ENCODE data around the gene NRG2. TPM values are rescaled to one million over a fixed set of nuclear protein-coding genes. Genes with fewer than 3 reads are reported as not detected.

The NRG2 gene
- total and polyA plus RNA-seq, 8 donors = 0.68 to 10.6 (median 7.5) TPM

DNA sequence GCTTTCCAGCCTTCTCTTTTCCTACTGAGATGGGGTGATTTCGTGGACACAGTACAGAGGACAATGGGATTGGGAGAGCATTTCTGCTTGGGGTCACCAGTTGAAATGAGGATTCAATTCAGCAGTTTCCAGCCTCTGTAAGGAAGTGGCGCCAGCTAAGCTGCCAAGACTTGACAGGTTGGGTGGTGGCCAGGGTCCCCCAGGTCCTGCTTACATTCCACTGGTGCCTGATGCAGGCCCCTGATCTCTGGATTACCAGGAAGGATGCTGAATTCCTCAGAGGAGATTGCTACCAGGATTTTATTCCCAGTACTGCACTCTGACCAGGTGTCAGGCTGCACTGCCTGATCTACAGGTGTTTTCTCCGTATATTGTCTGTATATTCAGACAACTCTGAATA, 127.8 kb downstream of the NRG2 start:
- H3K27ac ChIP-seq = no peak overlapping the region
- ATAC-seq = no peak
- TF ChIP-seq CTCF (IDR thresholded peaks at IDR 0.05) = no peak
- H3K9me3 ChIP-seq = no peaks in the 10 kb centered on the region
- H3K36me3 ChIP-seq = no peaks in the 10 kb centered on the region
- intact Hi-C loops (cut with DNase I) = no loop called here
- no peak for DNase-seq
- no peaks in the 10 kb centered on the region for H3K4me1 ChIP-seq
- no peak overlapping the region for H3K4me3 ChIP-seq
- H3K27me3 ChIP-seq = no peaks in the 10 kb centered on the region

DNA sequence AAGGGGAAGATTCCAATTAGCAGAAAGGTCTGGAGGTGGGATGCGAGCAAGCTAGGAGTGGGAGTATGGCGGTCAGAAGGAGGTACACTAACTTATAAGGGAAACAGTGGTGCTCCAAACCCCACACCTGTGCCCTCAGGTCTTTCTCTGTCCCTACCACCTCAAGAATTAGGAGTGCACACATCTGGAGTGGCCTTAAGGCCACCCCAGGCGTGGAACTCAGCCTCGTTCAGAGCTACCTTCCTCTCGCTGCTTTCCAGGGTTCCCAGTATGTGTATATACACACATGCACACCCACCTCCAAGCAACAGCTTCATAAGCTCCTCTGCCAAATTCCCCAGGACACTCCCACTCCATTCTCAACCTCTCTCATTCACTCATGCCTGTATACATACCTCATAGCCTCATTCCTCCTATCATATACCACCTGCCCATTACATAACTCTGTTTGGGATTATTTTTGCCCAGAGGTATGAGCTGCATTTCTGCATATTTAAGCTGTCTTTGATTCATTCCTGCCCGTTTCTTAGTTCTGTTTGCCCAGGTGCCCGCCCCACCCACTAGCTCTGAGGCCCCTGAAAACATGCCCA, 128.8 kb downstream of the NRG2 start:
- intact Hi-C loops (cut with DNase I) = no loop called here
- DNase-seq (peak in 1 of 4 donors; percentile 18), ATAC-seq (no peak)
- Histone ChIP-seq H3K27ac (no peak overlapping the region), H3K36me3 (no peaks in the 10 kb centered on the region), H3K27me3 (no peaks in the 10 kb centered on the region), H3K9me3 (no peaks in the 10 kb centered on the region), H3K4me3 (no peak overlapping the region), H3K4me1 (no peaks in the 10 kb centered on the region)
- TF ChIP-seq CTCF (IDR thresholded peaks at IDR 0.05) = no peak

- Histone ChIP-seq H3K27ac (no peak overlapping the region), H3K27me3 (no peaks in the 10 kb centered on the region), H3K36me3 (no peaks in the 10 kb centered on the region), H3K4me1 (no peaks in the 10 kb centered on the region), H3K9me3 (no peaks in the 10 kb centered on the region), H3K4me3 (no peak overlapping the region)
- DNase-seq (no peak), ATAC-seq (no peak)
- intact Hi-C loops (cut with DNase I) = no loop called here
- no peak for TF ChIP-seq CTCF (IDR thresholded peaks at IDR 0.05)
These were observed 130.3 kb downstream of the NRG2 start for GRCh38 chr5:139912804-139913203.

- Histone ChIP-seq H3K4me3 (no peak overlapping the region), H3K4me1 (no peaks in the 10 kb centered on the region), H3K27me3 (no peaks in the 10 kb centered on the region), H3K36me3 (no peaks in the 10 kb centered on the region), H3K27ac (no peak overlapping the region), H3K9me3 (no peaks in the 10 kb centered on the region)
- intact Hi-C loops (cut with DNase I) = no loop called here
- DNase-seq = no peak
- TF ChIP-seq CTCF (IDR thresholded peaks at IDR 0.05) = no peak
- no peak for ATAC-seq
These were observed 130.9 kb downstream of the NRG2 start for GRCh38 chr5:139912158-139912557.

DNA sequence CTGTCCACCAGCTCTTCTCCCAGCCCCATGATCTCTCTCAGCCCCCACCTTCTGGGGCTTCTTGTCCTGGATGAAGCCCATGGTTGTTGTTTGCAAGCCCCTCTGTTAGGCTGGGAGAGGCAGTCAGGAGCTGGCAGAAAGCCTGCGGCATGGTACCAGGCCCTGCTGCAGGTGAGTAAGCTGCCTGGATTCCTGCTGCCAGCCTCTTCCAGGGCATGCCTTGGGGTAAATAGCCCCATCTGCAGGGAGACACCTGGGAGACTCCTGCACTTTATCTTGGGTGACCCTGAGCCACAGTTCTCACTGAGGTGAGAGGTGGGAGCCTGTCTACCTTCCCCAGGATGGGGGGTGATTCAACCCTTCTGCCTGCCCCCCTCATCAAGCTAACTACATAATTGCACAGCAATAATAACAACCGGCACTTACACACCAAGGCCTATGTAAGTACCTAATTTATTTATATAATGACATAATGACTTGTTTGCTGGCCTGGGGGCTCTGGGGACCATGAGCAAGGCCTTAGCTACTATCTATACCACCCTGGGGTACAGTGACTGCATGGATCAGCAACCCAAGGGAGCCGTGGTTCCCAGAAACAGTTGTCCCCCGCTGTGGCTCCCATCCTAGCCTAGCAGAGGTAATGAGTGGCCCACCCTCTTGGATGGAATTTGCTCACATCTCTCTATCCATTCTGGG, 131.5 kb downstream of the NRG2 start:
- Histone ChIP-seq H3K4me1 (no peaks in the 10 kb centered on the region), H3K36me3 (no peaks in the 10 kb centered on the region), H3K4me3 (no peak overlapping the region), H3K27ac (no peak overlapping the region), H3K27me3 (peaks cover 0 to 3% of the 10 kb centered on the region in 2 donors), H3K9me3 (no peaks in the 10 kb centered on the region)
- TF ChIP-seq CTCF (IDR thresholded peaks at IDR 0.05) = no peak
- intact Hi-C loops (cut with DNase I) = no loop called here
- DNase-seq (no peak), ATAC-seq (no peak)
